GM08714 (cell line): ENCODE data around the gene GPR148.

Source experiments
- H3K4me3 ChIP-seq: fragments of 200-500 bp; sonication (Bioruptor generic); 2 replicates; pipeline ENCODE4 v1.5.1; 2014; ENCODE audit warnings: mild to moderate bottlenecking, low read length, inconsistent platforms
- ZNF274 ChIP-seq: IDR thresholded peaks from 2 replicates; pipeline ENCODE4 v1.6.1; 2012; ENCODE audit warnings: mild to moderate bottlenecking, low read depth, low read length

Gene GPR148

DNA sequence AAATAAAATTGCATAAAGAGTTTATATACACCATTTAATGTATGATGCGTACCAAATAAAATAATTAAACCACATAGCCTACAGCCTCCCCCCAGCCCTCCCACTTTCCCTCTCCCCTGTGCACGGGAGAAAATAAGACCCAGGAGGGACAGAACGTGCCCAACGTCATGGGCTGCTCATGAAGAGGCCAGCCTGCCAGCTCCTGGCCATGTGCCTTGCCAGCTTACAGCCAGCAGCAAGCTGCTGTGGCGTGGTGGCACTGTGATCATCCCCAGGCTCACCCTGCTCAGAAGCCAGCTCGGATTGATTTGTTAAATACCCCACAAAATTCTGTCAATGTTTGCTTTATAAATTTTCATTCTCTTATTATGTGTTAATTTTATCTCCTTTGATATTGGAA is 7.6 kb downstream of the GPR148 start:
- no peak for TF ChIP-seq ZNF274
- no peak overlapping the region for H3K4me3 ChIP-seq

GRCh38 chr2:130737592-130737991 is 8.7 kb downstream of the GPR148 start:
- no peak overlapping the region for H3K4me3 ChIP-seq
- no peak for TF ChIP-seq ZNF274

DNA sequence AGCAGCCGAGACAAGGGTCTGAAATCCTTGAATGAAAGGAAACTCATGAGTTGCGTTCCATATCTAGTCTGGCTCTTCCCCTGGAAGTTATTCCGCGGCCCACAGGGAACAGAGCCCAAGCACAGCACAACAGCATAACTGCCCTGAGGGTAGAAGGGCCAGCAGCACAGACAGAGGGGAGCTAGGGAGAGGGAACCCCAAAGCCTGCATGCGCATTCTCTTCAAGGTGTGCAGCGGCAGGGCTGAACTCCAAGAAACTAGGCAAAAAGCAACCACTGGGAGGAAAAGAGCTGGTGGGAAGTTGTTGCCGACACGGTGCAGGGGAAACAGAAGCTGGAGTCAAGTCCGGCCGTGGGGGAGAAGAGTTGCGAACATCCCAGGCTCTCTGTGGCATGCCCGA is 11.8 kb downstream of the GPR148 start:
- TF ChIP-seq ZNF274: no peak
- H3K4me3 ChIP-seq: no peak overlapping the region

DNA sequence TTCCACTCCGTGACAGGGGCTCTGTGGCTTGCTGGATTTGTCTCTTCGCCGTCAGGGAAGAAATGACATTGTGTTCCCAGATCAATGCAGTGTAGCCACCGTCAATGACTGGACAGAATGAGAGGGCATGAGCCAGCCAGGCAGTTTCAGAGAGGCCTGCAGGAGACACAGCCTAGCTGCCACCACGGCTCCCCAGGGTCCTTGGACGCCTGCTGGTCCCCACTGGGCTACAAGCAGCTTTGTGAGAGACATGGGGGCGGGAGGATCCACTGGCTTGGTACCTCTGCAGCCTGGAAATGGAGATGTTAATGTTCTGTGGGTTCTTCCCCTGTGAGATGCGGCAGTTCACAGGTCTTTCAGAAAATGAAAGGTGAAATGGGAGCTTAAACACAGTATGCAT is 14.4 kb downstream of the GPR148 start:
- no peak for TF ChIP-seq ZNF274
- H3K4me3 ChIP-seq: no peak overlapping the region

GRCh38 chr2:130744287-130745117 is 15.6 kb downstream of the GPR148 start:
- no peak for TF ChIP-seq ZNF274
- H3K4me3 ChIP-seq: no peak overlapping the region

DNA sequence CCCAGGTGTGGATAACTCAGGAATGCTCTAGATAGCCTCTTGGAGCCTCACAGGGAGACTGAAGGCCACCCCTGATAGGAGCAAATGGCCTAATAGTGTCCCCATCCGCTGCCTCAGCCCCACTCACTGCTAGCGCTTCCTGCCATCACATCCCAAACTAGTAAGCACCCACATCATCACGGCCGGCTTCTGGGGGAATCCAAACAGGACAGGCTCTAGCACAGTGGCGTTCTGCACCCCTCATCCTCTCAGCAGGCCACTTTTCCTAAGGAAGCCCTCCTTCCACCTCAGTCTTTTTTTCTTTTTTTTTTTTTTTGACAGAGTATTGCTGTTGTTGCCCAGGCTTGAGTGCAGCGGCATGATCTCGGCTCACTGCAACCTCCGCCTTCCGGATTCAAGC is 20.2 kb downstream of the GPR148 start:
- no peak for TF ChIP-seq ZNF274

DNA sequence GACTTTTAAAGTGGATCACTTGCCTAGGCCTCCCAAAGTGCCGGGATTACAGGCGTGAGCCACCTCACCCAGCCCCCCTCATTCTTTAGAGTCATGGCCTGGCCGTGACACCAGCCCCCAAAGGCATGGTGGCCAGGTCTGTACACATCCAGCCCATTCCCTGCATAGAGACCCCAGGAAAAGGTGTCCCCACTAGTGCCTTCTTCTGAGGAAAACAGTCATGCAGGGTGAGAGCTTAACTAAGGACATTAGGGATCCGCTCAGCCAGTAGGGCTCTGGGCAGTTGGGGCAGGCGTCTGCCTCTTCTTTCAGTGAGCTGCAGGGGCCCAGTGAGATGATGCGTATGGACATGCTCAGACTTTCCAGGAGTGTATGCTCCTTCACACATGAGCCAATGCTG is 20.8 kb downstream of the GPR148 start:
- H3K4me3 ChIP-seq: no peak overlapping the region
- TF ChIP-seq ZNF274: no peak

More for the DNA sequence above, 20.2 kb downstream of the GPR148 start:
- H3K4me3 ChIP-seq: no peak overlapping the region

- H3K4me3 ChIP-seq: no peak overlapping the region
- TF ChIP-seq ZNF274: no peak
Measured at GRCh38 chr2:130754811-130755210, 25.9 kb downstream of the GPR148 start.

- TF ChIP-seq ZNF274: no peak
- no peak within 1 kb of the TSS for H3K4me3 ChIP-seq
Measured at GRCh38 chr2:130755256-130756052, 26.6 kb downstream of the GPR148 start, which contains the start of gene AMER3. TSS of gene AMER3 (plus strand) at chr2:130755540. CDS start at chr2:130762073, 6,533 bp downstream.

- no peak overlapping the region for H3K4me3 ChIP-seq
- no peak for TF ChIP-seq ZNF274
Measured at GRCh38 chr2:130756053-130756873, 27.4 kb downstream of the GPR148 start.

DNA sequence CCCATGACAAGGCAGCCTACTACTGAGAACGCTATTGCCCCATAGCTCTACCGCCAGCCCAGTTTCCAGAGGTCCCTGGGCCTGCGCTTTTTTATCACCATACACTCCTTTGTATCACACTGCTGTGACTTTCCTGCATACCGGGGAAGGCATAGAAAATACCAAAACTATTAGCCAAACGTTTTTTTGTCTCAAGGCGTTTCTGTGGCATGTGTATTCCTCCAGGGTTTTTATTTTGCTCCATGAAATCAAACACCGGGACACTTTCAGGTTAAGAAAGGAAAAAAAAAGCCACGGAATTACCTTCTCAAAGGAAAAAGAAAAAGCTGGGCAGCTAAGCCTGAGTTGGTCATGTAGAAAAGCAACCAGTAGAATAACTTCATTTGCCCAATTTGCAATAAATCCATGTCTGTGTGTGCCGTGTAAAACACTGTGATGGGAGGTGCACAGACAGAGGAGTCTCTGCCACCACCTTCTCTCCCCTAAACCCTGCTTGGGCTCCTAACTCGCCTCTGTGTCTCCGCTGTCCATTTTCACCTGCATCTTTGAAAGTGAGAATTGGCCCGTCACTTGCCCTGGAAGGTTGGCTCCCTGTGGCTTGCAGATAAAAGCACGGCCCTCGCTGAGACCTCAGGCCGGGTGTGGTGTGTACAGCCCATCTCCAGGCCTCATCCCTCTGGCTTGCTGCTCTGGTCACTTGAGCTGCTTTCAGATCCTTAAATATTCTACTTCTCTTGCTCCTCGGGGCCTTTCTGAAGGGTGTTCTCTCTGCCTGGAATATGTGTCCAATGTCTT is 28.2 kb downstream of the GPR148 start:
- no peak overlapping the region for H3K4me3 ChIP-seq
- TF ChIP-seq ZNF274: no peak

DNA sequence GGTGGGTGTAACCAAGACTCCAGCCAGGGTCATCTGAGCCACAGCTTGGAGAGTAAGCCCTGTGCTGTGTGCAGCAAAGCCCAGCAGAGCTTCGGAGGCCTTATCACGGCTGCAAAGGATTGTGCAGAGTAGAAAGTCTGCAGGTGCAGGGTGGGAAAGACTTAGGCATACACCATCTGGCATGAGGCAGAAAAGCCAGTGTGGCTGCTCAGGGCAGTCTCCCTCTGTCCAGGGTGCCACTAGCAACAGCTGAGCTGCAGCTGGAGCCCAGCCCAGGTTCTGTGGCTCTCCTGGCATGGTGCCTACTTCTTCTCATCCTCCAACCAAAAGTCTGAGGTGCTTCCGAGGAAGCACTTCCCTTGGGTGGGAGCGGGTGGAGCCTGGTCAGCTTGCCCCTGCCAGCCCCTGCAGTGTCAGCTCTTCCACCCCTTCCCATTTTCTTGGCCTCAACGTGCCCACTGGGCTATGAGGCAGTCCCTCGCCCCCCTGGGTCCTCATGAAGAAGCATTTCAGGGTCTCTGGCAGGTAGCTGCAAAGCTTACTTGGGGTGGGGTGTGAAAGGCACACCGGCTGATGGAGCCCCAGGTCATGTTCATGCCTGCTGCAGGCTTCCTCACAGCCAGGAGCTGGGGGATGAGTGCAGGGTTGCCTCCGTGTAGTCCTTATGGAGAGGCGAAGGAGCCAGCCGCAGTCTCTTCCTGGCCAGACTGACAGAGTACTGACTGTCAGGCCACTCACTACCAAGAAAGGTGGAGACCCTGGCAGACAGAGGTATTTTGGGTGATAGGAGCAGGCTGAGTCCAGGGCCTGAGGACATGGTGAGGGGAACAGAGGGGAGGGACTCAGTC is 31.3 kb downstream of the GPR148 start:
- no peak overlapping the region for H3K4me3 ChIP-seq
- no peak for TF ChIP-seq ZNF274
